Progenitor cell of endocrine pancreas (in vitro differentiated cells): ENCODE measurements around the gene MYO7B. TPM values are rescaled to one million over a fixed set of nuclear protein-coding genes. Genes with fewer than 3 reads are reported as not detected.

Source experiments
- DNase-seq: peaks from one replicate; pipeline ENCODE4 v3.0.0; 2021; ENCODE audit warnings: low spot score; ENCODE audit not compliant: unreplicated experiment
- H3K27ac Mint-ChIP-seq: 2 replicates; pipeline ENCODE4 v1.8.0; 2021; ENCODE audit warnings: mild to moderate bottlenecking, moderate library complexity, mixed read lengths
- H3K27me3 Mint-ChIP-seq: 2 replicates; pipeline ENCODE4 v1.8.0; 2021; ENCODE audit warnings: mixed read lengths
- H3K36me3 Mint-ChIP-seq: 2 replicates; pipeline ENCODE4 v1.8.0; 2022; ENCODE audit warnings: mixed read lengths; ENCODE audit not compliant: insufficient read depth
- H3K4me1 Mint-ChIP-seq: 2 replicates; pipeline ENCODE4 v1.8.0; 2021; ENCODE audit warnings: low read depth, mixed read lengths
- H3K4me3 Mint-ChIP-seq: 2 replicates; pipeline ENCODE4 v1.8.0; 2021; ENCODE audit warnings: low read depth, mild to moderate bottlenecking, moderate library complexity, mixed read lengths
- H3K9me3 Mint-ChIP-seq: 2 replicates; pipeline ENCODE4 v1.8.0; 2021; ENCODE audit warnings: low read depth, mixed read lengths
- total RNA-seq: library from RNA; stranded (reverse); gene quantifications from 2 replicates; pipeline ENCODE4 v1.2.1, GENCODE V29; 2021
- TF ChIP-seq, protein P1 (sequence below): fragments of 200-600 bp; sonication (generic); IDR thresholded peaks from one replicate; pipeline ENCODE4 v1.5.0; 2021; ENCODE audit warnings: antibody characterized with exemption, mild to moderate bottlenecking; ENCODE audit not compliant: unreplicated experiment

The MYO7B gene
- total RNA-seq, 1 donor from 2014 or later: not detected

DNA sequence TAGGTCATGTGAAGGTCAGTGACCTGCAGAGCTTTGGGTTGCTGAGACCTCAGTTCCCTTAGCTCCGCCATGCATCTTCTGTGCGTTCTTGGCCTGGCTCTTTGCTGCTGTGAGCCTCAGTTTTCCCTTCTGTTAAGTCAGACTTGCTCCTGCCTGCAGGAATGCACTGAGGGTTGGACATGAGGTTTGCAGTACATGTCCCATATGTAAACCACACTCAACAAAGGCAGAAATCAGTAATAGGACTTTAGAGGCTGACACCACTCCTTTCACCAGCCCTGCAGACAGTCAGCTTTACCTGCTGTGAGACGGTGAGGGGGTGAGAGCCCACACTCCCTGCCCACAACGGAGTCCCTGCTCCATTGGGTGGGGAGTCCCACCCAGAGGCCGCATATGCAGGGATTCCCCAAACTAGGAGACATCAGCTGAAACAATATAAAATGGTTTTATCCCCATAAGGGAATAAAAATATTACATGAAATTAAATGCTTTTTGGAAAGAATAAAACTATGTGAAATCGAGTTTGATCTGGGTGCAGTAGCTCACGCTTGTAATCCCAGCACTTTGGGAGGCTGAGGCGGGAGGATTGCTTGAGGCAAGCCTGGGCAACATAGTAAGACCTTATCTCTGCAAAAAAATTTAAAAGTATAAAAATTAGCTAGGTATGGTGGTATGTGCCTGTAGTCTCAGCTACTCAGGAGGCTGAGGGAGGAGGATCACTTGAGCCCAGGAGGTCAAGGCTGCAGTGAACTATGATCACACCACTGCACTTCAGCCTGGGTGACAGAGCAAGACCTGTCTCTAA lies 55.1 kb downstream of the MYO7B start:
- H3K4me1 Mint-ChIP-seq: no peaks in the 10 kb centered on the region

DNA sequence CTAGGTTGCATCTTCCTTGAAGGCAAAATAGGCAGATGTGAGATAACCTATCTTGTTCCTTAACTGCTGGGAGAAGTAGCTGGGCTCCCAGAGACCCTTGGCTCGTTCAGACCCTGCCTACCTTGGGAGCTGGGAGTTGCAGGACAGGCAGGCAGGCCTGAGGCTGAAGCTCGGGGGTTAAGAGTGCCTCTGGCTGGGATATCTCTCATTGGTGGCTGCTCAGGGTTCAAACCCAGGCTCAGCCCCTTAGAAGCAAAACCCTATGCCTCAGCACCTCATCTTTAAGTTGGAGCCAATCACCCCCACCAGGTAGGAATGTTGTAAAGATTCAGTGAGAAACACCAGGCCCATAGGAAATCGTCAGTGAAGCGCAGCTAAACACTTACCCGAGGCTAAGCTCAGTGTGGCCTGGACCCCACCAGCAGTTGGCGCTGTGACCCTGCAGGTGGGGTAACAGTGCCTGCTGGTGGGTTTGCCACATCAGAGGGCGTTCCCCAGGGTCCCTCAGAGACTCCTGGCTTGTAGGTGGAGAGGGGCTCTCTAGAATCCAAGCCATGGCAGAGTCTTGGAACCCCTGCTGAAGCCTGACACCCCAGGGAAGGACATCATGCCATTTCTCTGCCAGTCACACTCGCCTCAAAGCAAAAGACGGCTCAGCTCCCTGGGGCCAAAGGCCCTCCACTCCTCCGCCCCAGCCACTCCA lies 55.9 kb downstream of the MYO7B start:
- Mint-ChIP-seq H3K4me1 (no peaks in the 10 kb centered on the region), H3K27ac (no peak overlapping the region), H3K36me3 (no peaks in the 10 kb centered on the region), H3K27me3 (no peaks in the 10 kb centered on the region), H3K9me3 (peaks cover 6% of the 10 kb centered on the region), H3K4me3 (no peak overlapping the region)
- DNase-seq: peak; percentile 59
- TF ChIP-seq, protein P1, sequence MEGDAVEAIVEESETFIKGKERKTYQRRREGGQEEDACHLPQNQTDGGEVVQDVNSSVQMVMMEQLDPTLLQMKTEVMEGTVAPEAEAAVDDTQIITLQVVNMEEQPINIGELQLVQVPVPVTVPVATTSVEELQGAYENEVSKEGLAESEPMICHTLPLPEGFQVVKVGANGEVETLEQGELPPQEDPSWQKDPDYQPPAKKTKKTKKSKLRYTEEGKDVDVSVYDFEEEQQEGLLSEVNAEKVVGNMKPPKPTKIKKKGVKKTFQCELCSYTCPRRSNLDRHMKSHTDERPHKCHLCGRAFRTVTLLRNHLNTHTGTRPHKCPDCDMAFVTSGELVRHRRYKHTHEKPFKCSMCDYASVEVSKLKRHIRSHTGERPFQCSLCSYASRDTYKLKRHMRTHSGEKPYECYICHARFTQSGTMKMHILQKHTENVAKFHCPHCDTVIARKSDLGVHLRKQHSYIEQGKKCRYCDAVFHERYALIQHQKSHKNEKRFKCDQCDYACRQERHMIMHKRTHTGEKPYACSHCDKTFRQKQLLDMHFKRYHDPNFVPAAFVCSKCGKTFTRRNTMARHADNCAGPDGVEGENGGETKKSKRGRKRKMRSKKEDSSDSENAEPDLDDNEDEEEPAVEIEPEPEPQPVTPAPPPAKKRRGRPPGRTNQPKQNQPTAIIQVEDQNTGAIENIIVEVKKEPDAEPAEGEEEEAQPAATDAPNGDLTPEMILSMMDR: peak; percentile 89

More for the DNA sequence above, 55.1 kb downstream of the MYO7B start:
- peaks cover 3% of the 10 kb centered on the region for H3K9me3 Mint-ChIP-seq
- no peak overlapping the region for H3K27ac Mint-ChIP-seq
- TF ChIP-seq, protein P1: no peak
- H3K36me3 Mint-ChIP-seq: no peaks in the 10 kb centered on the region
- H3K4me3 Mint-ChIP-seq: no peak overlapping the region
- DNase-seq: no peak
- H3K27me3 Mint-ChIP-seq: peaks cover 6% of the 10 kb centered on the region

DNA sequence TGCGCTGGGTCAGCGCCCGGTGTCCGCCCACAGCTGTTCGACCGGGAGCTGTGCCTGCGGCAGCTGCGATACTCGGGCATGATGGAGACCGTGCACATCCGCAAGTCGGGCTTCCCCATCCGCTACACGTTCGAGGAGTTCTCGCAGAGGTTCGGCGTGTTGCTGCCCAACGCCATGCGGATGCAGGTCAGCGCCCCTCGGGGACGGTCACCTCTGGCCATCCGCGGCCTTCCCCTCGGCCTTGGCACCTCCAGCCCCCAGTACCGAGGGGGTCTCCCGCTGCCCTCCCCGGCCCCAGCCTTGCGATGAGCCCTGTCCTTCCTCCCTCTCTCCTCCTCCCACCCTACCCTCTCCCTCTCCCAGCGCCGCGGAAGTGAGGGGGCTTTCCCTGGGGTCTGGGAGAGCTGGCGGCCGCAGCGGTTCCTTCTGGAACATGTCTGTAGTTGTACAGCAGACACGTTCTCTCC lies 57.3 kb downstream of the MYO7B start:
- no peak for DNase-seq
- TF ChIP-seq, protein P1: no peak
- Mint-ChIP-seq H3K27ac (no peak overlapping the region), H3K27me3 (no peaks in the 10 kb centered on the region), H3K36me3 (no peaks in the 10 kb centered on the region), H3K4me3 (no peak overlapping the region), H3K9me3 (peaks cover 6% of the 10 kb centered on the region), H3K4me1 (no peaks in the 10 kb centered on the region)

DNA sequence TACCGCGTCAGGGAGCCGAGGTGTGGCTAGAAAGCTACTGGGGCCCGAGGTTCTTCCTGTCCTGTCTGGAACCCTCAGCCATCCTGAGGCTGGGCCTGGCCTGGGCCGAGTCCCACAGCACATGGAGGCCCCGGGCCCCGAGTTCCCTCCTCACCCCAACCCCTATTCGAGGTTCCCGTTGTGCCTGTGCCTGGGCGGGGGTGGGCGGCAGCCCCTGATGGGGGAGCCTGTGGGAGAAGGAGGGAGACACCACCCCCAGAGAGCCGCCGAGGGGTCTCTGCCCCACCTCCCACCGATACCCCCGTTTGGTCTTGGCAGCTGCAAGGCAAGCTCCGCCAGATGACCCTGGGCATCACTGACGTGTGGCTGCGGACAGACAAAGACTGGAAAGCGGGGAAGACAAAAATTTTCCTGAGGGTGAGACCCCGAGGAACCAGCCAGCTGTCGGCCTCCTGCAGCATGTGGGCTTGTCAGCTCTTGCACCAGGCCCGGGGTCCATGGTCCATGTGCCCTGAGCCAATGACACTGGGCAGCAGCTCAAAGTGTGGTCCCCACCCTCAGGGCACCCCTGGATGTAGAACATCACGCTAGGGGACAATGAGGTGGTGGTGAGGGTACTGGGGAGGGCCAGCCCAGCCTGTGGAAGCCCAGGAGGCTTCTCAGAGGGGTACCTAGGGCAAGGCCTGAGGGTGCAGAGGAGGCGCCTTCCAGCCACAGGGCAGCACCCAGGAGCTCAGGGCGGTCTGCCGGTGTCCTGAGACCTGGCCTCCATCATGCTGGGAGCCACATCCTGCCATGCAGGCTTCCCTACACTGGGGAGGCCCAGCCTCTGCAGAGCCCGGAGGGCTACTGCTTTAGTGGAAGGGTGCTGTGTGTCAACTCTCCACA lies 58.0 kb downstream of the MYO7B start:
- H3K9me3 Mint-ChIP-seq: peaks cover 6% of the 10 kb centered on the region
- no peak for DNase-seq
- TF ChIP-seq, protein P1: no peak
- H3K27ac Mint-ChIP-seq: no peak overlapping the region
- H3K36me3 Mint-ChIP-seq: no peaks in the 10 kb centered on the region
- H3K4me1 Mint-ChIP-seq: no peaks in the 10 kb centered on the region
- no peak overlapping the region for H3K4me3 Mint-ChIP-seq
- H3K27me3 Mint-ChIP-seq: no peaks in the 10 kb centered on the region

DNA sequence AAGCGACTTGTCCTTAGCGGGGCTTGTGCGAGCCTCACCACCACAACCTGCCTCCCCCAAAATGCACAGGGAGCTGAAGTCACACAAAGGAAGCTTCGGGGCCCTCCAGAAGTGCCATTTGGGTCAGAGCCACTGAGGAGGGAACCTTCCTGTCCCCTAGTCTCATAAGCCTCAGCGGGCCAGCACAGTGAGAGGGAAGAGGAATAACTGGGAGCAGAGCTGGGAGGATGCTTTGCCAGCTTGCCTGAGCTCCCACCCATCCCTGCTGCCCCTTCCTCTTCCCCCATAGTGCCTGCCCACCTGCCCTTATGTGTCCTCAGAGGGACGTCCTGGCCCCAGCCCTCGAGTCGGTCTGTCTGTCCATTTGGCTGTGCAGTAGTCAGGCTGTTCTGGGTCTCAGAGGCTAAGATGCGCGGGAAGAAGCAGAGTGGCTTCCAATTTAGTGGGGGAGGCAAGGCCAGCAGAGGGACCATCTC lies 58.7 kb downstream of the MYO7B start:
- Mint-ChIP-seq H3K27ac (no peak overlapping the region), H3K27me3 (no peaks in the 10 kb centered on the region), H3K9me3 (peaks cover 6% of the 10 kb centered on the region), H3K4me3 (no peak overlapping the region), H3K36me3 (no peaks in the 10 kb centered on the region), H3K4me1 (no peaks in the 10 kb centered on the region)
- TF ChIP-seq, protein P1: no peak
- DNase-seq: no peak
